ENCODE data around the gene CLIP1. TPM values are rescaled to one million over a fixed set of nuclear protein-coding genes. Genes with fewer than 3 reads are reported as not detected.
"Not testable (repeated sequence)": the region's sequence is repeated elsewhere in the genome, so short reads cannot be mapped to it uniquely, and the experiment has no call there.

The CLIP1 gene
- 100 to 1,000 TPM in 1 of 4 donors, 10 to 100 TPM in 3; 55.7 to 167 (median 86.0) TPM for total RNA-seq

DNA sequence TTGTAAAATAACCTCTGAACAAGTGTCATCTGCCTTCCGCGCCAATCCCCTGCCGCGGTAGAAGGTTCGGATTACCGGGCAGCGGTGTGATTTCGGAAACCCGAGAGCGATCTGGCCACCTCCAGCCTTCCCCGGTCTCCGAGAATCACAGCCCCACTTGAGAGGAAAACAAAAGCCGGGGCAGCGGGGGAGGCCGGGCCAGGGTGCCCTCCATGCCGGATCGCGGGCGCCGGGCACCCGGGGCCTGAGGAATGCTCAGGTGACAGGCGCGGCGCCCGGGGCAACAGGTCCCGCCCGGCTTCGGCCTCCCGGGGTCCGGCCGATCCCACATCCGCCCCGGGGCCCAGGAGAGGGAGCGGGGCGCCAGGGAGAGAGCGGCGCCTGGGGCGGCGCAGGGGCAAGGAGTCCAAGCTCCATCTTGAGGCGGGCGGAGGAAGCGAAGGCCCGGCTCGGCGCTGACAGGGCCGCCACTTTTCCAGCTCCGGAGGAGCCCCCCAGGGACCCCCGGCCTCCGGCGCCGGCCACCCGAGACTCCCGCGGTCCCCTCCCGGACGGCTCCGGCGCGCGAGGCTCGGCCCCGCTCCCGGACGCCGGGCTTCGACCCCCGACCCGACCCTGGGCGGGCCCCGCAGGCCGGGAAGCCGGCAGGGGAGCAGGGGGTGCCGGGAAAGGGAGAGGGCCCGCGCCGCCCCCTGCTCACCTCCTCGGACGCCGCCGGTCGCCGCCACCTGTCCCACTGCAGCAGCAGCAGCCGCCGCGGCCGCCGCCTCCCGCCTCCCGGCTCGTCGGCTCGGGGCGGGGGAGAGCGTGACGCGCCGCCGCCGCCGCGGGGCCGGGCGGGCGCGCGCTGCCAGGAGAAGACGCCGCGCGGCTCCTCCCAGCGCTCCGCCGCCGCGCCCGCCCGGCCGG lies at the start of gene CLIP1:
TSS of gene CLIP1 (minus strand) at position 849 of the 909 bp plus-strand sequence. CDS start 42,217 bp downstream, outside the sequence.
- H3K4me1 ChIP-seq: peaks cover 0 to 29% (median 15%) of the 10 kb centered on the region in 4 donors

DNA sequence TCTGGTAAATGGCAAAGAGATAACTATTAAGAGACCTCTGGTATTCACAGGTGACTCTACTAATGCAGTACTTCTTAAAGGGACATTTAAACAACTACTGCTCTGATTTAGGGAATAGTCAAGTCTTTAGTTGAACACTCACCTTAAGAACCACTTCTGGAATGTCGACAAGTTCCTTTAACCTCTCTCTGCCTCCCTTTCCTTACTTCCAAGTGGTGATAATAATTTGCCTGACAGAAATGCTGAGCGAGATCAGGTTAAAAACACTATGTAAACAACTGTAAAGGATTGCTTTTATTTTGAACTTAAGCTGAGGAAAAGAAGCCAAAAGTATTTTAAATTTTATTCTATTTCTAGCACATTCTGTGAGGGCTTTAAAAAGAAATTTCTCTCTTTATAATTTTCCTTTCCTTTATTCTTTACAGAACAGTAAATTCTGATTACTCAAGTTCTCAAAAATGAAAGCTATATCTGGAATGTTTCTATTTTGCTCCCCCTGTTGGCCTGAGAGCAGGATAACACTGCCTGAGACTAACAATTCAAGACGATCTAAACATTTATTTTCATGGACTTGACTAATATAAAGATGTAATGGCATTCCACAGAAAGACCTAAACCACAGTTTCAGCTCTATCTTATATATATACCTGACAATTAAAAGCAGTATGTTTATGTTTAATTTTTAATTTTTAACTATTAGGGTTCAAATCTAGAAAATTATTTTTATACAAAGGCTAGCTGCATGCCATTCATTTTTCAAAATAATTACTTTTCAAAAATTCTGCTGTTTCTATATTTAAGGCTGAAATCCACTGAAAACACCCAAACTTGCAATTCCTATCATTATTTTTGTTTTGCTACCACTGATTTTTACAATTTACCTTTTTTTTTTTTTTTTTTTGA lies 49.1 kb upstream of the CLIP1 start:
- no peaks in the 10 kb centered on the region for H3K27me3 ChIP-seq
- peak in 2 of 3 donors; percentile 10 to 54 for DNase-seq
- no peaks in the 10 kb centered on the region for H3K4me1 ChIP-seq
- H3K4me3 ChIP-seq: no peak overlapping the region
- peaks cover 0 to 45% (median 0%) of the 10 kb centered on the region in 3 donors for H3K36me3 ChIP-seq
- peak overlapping the region in 2 of 4 donors; percentile 38 to 58 for H3K27ac ChIP-seq
- H3K9me3 ChIP-seq: no peaks in the 10 kb centered on the region
- TF ChIP-seq, protein P1, sequence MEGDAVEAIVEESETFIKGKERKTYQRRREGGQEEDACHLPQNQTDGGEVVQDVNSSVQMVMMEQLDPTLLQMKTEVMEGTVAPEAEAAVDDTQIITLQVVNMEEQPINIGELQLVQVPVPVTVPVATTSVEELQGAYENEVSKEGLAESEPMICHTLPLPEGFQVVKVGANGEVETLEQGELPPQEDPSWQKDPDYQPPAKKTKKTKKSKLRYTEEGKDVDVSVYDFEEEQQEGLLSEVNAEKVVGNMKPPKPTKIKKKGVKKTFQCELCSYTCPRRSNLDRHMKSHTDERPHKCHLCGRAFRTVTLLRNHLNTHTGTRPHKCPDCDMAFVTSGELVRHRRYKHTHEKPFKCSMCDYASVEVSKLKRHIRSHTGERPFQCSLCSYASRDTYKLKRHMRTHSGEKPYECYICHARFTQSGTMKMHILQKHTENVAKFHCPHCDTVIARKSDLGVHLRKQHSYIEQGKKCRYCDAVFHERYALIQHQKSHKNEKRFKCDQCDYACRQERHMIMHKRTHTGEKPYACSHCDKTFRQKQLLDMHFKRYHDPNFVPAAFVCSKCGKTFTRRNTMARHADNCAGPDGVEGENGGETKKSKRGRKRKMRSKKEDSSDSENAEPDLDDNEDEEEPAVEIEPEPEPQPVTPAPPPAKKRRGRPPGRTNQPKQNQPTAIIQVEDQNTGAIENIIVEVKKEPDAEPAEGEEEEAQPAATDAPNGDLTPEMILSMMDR (IDR thresholded peaks at IDR 0.05): peak; percentile 49 to 95 (median 87)
- no peak for TF ChIP-seq POLR2A (IDR thresholded peaks at IDR 0.05)

More for the DNA sequence above, at the start of gene CLIP1:
- peak; percentile 58 to 82 (median 80) for DNase-seq
- H3K9me3 ChIP-seq: no peaks in the 10 kb centered on the region
- H3K4me3 ChIP-seq: peak within 1 kb of the TSS; percentile 94 to 99 (median 98)
- TF ChIP-seq POLR2A (IDR thresholded peaks at IDR 0.05): peak; percentile 21 to 80
- TF ChIP-seq, protein P1 (IDR thresholded peaks at IDR 0.05): peak in 5 of 6 experiments; percentile 37 to 50 (median 37)
- no peaks in the 10 kb centered on the region for H3K27me3 ChIP-seq
- H3K27ac ChIP-seq: peak within 1 kb of the TSS; percentile 93 to 100 (median 99)
- H3K36me3 ChIP-seq: no peaks in the 10 kb centered on the region

DNA sequence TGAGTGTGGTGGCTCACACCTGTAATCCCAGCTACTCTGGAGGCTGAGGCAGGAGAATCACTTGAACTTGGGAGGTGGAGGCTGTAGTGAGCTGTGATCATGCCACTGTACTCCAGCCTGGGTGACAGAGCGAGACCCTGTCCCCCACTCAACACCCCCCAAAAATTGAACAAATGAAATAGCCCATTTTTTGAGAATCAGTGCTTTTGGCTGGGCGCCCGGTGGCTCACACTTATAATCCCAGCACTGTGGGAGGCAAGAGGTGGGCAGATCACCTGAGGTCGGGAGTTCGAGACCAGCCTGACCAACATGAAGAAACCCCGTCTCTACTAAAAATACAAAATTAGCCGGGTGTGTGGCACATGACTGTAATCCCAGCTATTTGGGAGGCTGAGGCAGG lies 48.1 kb upstream of the CLIP1 start:
- not testable (repeated sequence) for H3K27ac ChIP-seq, H3K4me3 ChIP-seq

DNA sequence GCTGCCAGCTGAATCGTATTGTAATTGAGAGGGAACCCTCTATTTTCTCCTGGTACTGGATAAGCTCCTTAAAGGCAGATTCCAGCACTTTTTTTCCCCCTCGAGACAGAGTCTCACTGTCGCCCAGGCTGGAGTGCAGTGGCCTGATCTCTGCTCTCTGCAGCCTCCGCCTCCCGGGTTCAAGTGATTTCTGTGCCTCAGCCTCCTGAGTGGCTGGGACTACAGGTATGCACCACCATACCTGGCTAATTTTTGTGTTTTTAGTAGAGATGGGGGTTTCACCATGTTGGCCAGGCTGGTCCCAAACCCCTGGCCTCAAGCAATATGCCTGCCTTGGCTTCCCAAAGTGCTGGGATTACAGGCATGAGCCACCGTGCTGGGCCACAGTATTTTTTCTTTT lies 47.4 kb upstream of the CLIP1 start:
- H3K4me3 ChIP-seq, H3K27ac ChIP-seq, H3K9me3 ChIP-seq, H3K4me1 ChIP-seq, H3K27me3 ChIP-seq: not testable (repeated sequence)
- H3K36me3 ChIP-seq: peaks cover 0 to 28% (median 0%) of the 10 kb centered on the region in 3 donors
- peak in 1 of 3 donors; percentile 21 for DNase-seq

More for the DNA sequence above, 48.1 kb upstream of the CLIP1 start:
- H3K36me3 ChIP-seq: peaks cover 0 to 35% (median 0%) of the 10 kb centered on the region in 3 donors
- DNase-seq: peak in 2 of 3 donors; percentile 10 to 37
- not testable (repeated sequence) for H3K4me1 ChIP-seq, H3K9me3 ChIP-seq, H3K27me3 ChIP-seq

DNA sequence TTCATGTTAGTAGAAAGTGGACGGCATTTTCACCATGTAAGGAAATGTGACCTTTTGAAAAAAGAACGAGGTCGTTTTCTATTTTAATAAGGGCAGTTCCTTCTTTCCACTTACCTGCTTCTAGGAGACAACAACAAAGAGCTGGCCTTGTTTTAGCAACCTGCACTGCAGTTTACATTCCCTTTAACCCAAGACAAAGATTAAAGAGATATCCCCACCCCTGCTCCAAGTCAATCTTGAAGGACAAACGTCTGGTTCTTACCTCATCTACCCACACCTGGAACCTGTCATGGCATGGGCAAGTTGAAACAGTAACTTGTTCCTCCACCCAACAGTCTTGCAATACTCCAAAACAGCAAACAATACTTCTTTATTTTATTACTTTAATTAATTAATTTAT lies 45.5 kb upstream of the CLIP1 start:
- H3K9me3 ChIP-seq: no peaks in the 10 kb centered on the region
- no peak for DNase-seq
- H3K27ac ChIP-seq: no peak overlapping the region
- TF ChIP-seq, protein P1 (IDR thresholded peaks at IDR 0.05): no peak
- no peak for TF ChIP-seq POLR2A (IDR thresholded peaks at IDR 0.05)
- H3K36me3 ChIP-seq: peaks cover 0 to 9% (median 0%) of the 10 kb centered on the region in 3 donors
- H3K4me1 ChIP-seq: no peaks in the 10 kb centered on the region
- H3K4me3 ChIP-seq: no peak overlapping the region
- H3K27me3 ChIP-seq: no peaks in the 10 kb centered on the region

DNA sequence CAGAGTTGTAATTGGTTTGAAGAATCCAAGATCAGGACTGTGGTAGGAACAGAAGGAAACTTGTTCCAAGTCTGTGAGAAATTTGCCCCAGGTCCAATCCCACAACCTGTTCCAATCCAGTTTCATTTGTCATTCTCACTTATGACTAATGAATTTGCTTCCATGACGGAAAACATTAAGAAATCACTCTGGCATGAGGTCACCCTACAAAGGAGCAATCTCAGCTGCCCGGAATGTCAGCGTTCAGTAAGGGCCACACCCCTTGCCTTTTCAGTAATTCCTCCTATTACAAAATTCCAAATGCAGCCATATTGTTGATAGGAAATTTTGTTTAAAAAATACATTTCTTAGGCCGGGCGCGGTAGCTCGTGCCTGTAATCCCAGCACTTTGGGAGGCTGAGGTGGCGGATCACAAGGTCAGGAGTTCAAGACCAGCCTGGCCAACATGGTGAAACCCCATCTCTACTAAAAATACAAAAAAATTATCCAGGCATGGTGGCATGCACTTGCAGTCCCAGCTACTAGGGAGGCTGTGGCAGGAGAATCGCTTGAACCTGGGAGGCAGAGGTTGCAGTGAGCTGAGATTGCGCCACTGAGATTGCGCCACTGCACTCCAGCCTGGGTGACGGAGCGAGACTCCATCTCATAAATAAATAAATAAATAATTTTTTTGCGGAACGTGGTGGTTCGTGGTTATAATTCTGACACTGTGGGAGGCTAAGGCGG lies 42.0 kb upstream of the CLIP1 start:
- peak in 2 of 3 donors; percentile 12 to 64 for DNase-seq
- not testable (repeated sequence) for H3K9me3 ChIP-seq, H3K4me3 ChIP-seq, H3K4me1 ChIP-seq, H3K27me3 ChIP-seq, H3K36me3 ChIP-seq
- H3K27ac ChIP-seq: peak overlapping the region in 2 of 4 donors; percentile 27 to 70

Data from Peyer's patch (tissue), 4 donors.